ENCODE data around the gene CLOCK.

DNA sequence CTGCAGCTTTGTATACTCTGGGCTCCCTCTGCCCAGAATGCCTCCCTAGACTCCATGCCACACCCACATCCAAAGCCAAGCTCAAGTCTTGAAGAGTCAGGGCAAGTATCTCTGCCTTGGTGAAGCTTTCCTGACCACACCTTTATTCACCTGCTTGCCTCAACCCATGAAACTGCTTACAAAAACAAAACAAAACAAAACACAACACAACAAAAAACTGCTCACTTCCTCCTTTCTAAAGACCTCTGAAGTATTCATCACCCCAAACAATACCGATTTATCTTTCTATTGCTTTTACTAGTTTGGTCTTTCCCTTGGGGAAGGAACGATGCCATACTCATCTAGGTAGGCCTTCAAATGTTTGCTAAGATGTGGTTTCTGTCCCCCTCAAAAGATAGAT is 105.9 kb downstream of the CLOCK start:
- TF ChIP-seq TEAD4 (IDR thresholded peaks at IDR 0.05): no peak
- TF ChIP-seq EP300 (IDR thresholded peaks at IDR 0.05; ENCODE audit: borderline replicate concordance): no peak
- no peak for TF ChIP-seq RAD21 (IDR thresholded peaks at IDR 0.05; ENCODE audit: low read depth)
- TF ChIP-seq CEBPB (IDR thresholded peaks at IDR 0.05): no peak

All from Ishikawa (cell line).